ENCODE measurements around the gene ARHGAP36. TPM values are rescaled to one million over a fixed set of nuclear protein-coding genes. Genes with fewer than 3 reads are reported as not detected.

The ARHGAP36 gene
- total RNA-seq, 1 experiment from 2014 or later, result 0.37 TPM

- no peak overlapping the region for H3K27ac ChIP-seq (ENCODE audit: insufficient read length, low read depth, low read length)
- peaks cover 10 to 19% of the 10 kb centered on the region in 2 experiments for H3K9me3 Mint-ChIP-seq
- no peak overlapping the region for H3T11ph ChIP-seq (ENCODE audit: low read length)
- no peak overlapping the region for H2AFZ ChIP-seq (ENCODE audit: low read length)
- H2BK15ac ChIP-seq (ENCODE audit: low read depth, low read length), result no peak overlapping the region
- no peaks in the 10 kb centered on the region for H3K9me3 ChIP-seq (ENCODE audit: control insufficient read depth, low read depth, low read length)
- H2BK12ac ChIP-seq (ENCODE audit: insufficient read length, low read depth, low read length), result no peak overlapping the region
- no peak for TF ChIP-seq CTCF (conservative IDR thresholded peaks at IDR 0.05)
- H3K27me3 ChIP-seq (ENCODE audit: insufficient read depth, low read length), result peaks cover 45% of the 10 kb centered on the region
- H2BK20ac ChIP-seq (ENCODE audit: low read depth, low read length, poor library complexity, severe bottlenecking), result no peak overlapping the region
- H4K8ac ChIP-seq (replicated peaks; ENCODE audit: insufficient read length, low read depth, low read length), result no peak overlapping the region
- H4K5ac ChIP-seq (ENCODE audit: insufficient read length, low read depth, low read length), result no peak overlapping the region
- H3K23me2 ChIP-seq (ENCODE audit: insufficient read length, low read depth, low read length, poor library complexity, severe bottlenecking), result peaks cover 20% of the 10 kb centered on the region
- WGBS (ENCODE audit: extremely low coverage, insufficient read length, low lambda C conversion rate), result no CpG with 5 or more reads among the region's 7 CpGs
- H3K4me1 ChIP-seq (ENCODE audit: insufficient read depth, low read length), result peaks cover 7% of the 10 kb centered on the region; the same call in 1 of the 2 replicates
- H3K18ac ChIP-seq (ENCODE audit: insufficient read length, low read depth, low read length), result no peak overlapping the region
- H3K23ac ChIP-seq (ENCODE audit: insufficient read length, low read depth, low read length), result no peak overlapping the region
- no peak overlapping the region for H2BK5ac ChIP-seq (ENCODE audit: insufficient read length, low read length)
- H3K4me3 Mint-ChIP-seq, result peak overlapping the region; percentile 57 to 90
- peak overlapping the region; percentile 90 for H3K4me2 ChIP-seq (ENCODE audit: insufficient read depth, insufficient read length, low read length)
- H3K56ac ChIP-seq (ENCODE audit: insufficient read length, low read depth, low read length), result no peak overlapping the region
- no peak overlapping the region for H4K91ac ChIP-seq (ENCODE audit: insufficient read length, low read depth, low read length)
- H3K9ac ChIP-seq (ENCODE audit: extremely low read depth, insufficient read length, low read length), result no peak overlapping the region
- H4K20me1 ChIP-seq (ENCODE audit: control insufficient read depth, insufficient read depth, insufficient read length), result peaks cover 4% of the 10 kb centered on the region
- H3K4ac ChIP-seq (ENCODE audit: low read depth, low read length), result no peak overlapping the region
- H3K14ac ChIP-seq (ENCODE audit: insufficient read depth, low read length), result no peak overlapping the region
- no peak overlapping the region for H2AK5ac ChIP-seq (ENCODE audit: insufficient read length, low read length)
- no peak for DNase-seq
- H3K4me1 Mint-ChIP-seq, result peaks cover 32 to 37% of the 10 kb centered on the region in 2 experiments
- no peak overlapping the region for H2BK120ac ChIP-seq (ENCODE audit: low read depth, low read length, poor library complexity, severe bottlenecking)
- H3K79me2 ChIP-seq (ENCODE audit: insufficient read depth, low read length), result no peaks in the 10 kb centered on the region
- no peaks in the 10 kb centered on the region for H3K79me1 ChIP-seq (ENCODE audit: insufficient read depth, low read depth, low read length, poor library complexity, severe bottlenecking)
- H3K36me3 Mint-ChIP-seq (ENCODE audit: insufficient read depth in 1 of 3, low read depth in 3 of 3), result peaks cover 3 to 16% (median 14%) of the 10 kb centered on the region in 3 experiments; a peak in 4 of 7 replicates
- H3K27me3 Mint-ChIP-seq (ENCODE audit: low read depth), result peaks cover 100% of the 10 kb centered on the region
- no peak overlapping the region for H3K27ac Mint-ChIP-seq
These were observed 26.0 kb downstream of the ARHGAP36 start for GRCh38 chrX:131084145-131084544.
